GM21381 (cell line): ENCODE measurements around the gene TRIM38.
A peak's percentile ranks its signal among the peaks of the same experiment; 100 is the strongest.
"Not testable (repeated sequence)": the region's sequence is repeated elsewhere in the genome, so short reads cannot be mapped to it uniquely, and the experiment has no call there.

Source experiments
- ATAC-seq: cut with Tn5 transposase; IDR thresholded peaks from one replicate; pipeline ENCODE4 v1.9.1; 2021; ENCODE audit warnings: mild to moderate bottlenecking, moderate library complexity; ENCODE audit not compliant: unreplicated experiment

Gene TRIM38

DNA sequence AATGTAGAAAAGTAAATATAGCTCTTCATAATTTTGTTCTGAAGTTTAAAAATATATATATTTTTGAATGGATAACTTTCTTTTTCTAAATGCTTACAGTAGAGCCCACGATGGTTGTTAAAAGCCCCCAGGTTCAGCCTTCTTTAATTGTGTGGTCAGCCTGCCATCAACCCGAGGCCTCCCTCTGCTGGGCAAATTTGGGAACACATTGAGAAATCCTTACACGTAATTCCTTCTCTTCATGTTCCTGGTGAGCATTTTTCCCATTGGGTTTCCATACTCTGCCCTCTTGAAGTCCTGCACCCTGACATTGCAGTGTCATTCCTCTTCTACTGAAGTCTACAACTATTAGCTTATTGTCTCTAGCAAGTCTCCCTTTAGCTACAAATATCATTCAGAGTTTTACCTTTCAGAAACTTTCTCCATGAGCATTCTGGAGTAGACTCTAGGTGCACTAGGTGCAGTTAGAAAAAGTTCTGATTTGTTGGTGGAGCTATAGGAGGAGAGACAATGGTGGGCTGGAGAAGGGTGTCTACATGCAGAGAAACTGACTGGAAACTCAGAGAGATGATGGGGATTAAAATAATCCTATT, 40.6 kb downstream of the TRIM38 start:
- no peak for ATAC-seq

DNA sequence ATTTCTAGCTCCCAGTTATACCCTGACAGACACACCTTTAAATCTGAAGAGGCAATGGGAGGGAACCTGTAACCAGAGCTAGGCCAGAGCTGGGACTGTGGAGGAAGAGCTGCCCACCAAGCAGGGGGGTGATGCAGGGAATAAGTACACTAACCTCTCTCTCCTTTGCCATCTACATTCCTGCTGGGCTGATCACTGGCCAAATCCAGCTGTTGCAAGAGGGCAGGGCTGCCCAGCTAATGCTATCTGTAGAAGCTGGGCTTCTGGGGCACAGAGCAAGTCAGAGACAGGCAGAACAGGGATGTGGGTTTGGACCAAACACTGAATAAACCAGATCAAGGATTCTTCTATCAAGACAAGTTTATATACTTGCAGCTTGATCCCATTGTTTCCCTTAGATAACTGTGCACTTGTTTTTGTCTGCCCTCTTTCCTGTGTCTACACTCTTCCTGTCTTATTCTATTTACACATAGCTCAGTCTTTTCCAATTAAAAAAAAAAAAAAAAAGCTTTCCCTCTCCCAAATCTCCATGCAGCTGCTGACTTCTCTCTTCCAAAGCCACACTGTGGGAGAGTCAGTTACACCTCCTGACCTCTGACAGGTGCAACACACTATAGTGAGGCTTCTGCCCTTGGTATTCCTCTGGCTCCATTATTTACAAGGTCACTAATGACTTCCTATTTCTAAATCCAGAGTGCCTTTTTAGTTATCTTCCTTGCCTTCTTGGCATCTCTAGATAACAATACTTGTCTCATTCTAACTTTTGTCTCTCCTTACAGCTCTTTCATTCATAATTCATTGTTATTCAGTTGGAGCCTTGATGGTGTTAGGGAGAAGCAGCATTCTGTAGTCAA, 43.7 kb downstream of the TRIM38 start:
- no peak for ATAC-seq

DNA sequence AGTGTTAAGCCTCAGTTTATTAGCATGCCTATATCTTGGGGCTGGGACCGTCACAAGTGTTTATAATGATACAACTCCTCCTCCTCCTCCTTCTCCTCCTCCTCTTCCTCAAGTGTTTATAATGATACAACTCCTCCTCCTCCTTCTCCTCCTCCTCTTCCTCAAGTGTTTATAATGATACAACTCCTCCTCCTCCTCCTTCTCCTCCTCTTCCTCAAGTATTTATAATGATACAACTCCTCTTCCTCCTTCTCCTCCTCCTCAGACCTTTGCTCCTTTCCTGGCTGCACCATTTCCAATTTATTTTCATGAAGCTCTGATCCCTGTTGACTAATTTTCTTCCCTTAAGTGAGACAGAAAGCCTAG, 44.3 kb downstream of the TRIM38 start:
- not testable (repeated sequence) for ATAC-seq

DNA sequence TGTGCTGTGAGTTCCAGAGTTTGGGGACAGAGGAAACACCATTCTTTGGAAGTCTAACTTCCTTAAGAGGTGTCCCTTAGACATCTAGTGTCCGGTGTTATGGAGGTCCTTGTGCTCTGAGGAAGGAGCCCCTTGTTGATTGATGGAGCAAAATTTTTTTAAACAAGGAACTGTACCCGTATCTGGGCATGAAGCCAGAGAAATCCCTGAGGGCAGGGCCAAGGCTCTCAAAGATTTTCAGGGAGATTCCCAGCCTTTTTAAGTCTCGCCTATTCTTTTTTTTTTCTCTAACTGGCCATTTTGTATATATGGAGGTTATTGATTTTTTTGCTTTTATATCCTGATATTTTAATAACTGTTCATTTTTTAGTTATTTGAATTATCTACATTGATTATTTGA, 45.9 kb downstream of the TRIM38 start:
- no peak for ATAC-seq

DNA sequence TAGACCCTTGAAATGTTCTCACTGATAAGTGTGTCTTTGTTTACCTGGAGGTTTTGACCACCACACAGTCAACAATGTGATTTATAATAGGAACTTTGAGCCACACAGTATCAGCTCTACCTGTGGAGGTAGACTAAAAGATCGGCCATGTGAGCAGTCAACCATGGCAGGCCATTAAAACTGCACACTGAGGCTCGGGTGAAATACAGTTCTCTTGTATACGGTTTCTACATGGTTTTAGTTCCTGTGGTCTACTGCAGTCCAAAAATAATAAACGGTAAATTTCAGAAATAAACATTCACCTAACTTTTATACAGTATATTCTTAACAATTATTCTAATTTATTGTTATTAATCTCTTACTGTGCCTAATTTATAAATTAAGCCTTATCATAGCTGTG, 47.2 kb downstream of the TRIM38 start:
- ATAC-seq, result no peak

DNA sequence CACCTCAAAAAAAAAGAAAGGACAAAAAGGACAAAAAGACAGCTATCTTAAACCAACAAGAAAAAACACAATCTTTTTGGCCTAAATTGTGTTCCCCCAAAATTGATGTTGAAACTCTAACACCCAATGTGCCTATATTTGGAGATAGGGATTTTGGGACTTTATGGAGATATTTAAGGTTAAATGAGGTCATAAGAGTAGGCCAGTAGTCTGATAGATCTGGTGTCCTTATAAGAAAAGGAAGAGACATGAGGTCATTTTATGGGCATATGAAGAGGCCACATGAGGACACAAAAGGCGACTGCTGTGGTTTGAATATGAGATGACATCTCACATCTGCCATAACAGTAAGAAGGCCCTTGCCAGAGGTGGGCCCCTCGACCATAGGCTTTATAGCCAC, 49.5 kb downstream of the TRIM38 start:
- ATAC-seq, result no peak

DNA sequence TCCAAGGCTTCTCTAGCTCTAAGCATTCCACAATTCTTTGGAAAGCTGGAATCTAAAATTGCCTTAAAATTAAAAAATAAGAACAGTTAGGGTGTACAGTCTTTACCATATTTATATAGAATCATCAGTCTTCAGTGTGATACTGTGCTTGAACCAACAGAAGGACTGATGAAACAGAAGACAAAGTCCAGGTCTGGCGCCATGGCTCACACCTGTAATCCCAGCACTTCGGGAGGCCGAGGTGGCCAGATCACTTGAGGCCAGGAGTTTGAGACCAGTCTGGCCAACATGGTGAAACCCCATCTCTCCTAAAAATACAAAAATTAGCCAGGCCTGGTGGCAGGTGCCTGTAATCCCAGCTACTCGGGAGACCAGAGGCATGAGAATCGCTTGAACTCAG, 51.8 kb downstream of the TRIM38 start:
- not testable (repeated sequence) for ATAC-seq

DNA sequence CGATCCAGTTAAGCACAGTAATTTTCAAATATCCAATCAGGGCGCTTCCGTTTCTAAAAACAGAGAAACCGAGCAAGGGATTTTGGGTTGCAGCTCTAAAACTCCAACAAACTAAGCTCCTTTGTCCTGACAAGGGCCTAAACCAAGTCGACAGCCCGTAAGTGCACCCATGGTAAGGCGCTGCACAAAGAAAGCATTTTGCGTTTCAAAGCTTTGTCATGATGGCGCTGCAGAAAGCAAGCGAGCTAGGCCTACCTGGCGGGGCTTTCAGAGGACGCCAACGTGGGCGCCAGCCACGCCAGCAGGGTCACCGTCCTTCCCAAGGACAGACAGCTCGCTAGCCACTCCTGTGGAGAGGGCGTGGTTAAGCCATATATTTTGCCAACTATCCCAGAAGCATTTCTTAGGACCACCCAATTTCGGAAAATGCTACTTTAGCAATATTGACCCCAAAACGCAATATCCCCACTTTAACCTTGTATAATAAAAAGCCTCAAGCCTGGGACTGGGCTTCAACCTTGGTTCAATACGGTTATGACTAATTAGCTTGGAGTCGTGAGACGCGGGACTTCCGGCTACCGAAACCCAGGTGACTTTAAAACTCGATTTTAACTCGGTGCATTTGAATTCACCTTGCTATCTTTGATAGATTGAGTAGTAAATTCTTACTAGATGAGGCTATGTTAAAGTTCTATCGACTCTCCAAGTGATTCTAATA, 53.8 kb downstream of the TRIM38 start:
- ATAC-seq, result no peak

DNA sequence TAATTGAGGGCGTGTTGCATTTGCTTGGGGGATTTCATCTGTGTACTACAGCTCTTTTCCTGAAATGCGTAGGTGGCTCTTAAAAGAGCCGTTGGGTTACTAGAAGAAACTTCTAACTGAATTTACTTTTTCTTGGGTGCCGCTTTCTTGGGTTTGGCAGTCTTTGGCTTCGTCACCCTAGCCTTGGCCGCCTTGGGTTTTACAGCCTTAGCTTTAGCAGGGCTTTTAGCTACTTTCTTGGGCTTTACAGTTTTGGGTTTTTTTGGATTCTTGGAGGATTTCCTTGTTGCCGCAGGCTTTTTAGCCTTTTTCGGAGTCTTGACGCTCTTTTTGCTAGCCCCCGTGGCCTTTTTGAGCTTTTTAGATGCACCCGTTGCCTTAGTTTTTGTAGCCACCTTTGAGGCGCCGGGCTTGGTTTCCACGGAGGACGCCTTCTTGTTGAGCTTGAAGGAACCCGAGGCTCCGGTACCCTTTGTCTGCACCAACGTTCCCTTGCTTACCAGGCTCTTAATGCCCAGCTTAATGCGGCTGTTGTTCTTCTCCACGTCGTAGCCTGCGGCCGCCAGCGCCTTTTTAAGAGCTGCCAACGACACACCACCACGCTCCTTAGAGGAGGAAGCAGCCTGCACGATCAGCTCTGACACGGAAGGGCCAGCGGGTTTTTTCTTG, 54.5 kb downstream of the TRIM38 start:
- ATAC-seq, result no peak

DNA sequence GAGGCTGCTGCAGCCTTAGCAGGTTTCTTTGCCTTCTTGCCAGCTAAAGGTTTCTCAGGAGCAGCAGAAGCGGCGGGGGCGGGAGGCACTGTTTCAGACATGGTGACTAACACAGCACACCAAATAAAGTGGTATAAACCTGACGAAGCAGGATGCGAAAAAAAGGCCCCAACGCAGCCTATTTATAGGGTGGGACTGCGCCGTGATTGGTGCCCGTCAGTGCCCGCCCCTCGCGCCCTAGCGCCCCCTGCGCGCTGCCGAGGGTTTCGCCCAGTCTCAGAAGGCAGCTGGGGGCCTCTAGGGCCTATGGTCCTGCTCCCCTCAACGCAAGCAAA, 55.0 kb downstream of the TRIM38 start:
- ATAC-seq, result no peak

DNA sequence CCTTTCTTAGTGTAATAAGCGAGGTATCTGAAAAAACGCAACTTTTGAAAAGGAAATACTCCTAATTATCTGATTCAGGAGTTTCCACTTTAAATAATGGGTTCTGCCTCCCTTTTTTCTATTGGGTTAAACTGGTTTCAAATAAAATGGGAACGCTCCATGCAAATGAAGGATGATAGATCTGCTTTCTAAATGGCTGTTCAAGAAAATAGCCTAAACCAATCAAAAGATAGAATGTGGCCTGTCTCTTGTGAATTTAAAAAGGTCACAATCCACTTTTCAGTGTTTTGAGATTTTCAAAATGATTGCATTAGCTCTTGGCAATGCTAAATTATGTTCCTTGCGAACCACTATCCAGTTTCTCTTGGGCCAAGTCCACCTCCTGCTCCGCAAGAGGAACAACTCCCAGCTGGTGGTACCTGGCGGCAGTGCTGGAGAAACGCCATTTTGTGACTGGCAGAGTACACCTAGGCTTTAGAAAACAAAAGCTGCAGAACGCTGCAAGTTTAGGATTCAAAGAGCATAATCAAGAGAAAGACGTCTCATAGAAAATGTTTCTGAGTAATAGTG, 56.7 kb downstream of the TRIM38 start:
- ATAC-seq, result no peak

DNA sequence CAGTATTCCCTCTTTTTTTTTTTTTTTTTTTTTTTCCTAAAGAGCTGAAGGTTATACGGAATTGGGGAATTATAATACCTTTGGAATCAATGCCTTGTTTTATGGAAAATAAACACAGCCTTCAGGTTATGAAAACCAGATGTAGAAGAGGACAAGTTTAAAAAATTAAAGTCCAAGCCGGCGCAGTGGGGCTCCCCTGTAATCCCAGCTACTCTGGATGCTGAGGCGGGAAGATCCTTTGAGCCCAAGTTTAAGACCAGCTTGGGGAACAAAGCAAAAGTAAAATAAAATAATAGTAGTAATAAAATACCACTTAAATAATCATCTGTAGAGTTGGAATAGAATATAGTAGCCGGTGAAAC, 57.3 kb downstream of the TRIM38 start:
- ATAC-seq, result no peak

DNA sequence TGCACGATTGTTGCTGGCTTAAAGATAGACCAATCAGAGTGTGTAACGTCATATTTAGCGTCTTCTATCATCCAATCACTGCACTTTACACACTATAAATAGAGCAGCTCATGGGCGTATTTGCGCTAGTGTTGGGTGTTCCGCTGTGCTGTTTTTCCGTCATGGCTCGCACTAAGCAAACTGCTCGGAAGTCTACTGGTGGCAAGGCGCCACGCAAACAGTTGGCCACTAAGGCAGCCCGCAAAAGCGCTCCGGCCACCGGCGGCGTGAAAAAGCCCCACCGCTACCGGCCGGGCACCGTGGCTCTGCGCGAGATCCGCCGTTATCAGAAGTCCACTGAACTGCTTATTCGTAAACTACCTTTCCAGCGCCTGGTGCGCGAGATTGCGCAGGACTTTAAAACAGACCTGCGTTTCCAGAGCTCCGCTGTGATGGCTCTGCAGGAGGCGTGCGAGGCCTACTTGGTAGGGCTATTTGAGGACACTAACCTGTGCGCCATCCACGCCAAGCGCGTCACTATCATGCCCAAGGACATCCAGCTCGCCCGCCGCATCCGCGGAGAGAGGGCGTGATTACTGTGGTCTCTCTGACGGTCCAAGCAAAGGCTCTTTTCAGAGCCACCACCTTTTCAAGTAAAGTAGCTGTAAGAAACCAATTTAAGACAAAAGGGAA, 57.9 kb downstream of the TRIM38 start:
- peak; percentile 46 for ATAC-seq

DNA sequence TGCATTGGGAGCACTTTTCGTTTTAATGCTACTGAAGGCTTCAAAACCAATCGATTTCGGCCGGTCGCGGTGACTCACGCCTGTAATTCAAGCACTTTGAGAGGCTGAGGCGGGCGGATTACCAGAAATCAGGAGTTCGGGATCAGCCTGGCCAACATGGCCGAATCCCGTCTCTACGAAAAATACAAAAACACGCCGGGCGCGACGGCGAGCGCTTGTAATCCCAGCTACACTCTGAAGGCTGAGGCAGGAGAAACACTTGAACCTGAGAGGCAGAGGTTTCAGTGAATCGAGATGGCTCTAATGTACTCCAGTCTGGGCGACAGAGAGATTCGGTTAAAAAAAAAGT, 58.4 kb downstream of the TRIM38 start:
- ATAC-seq, result peak; percentile 9

DNA sequence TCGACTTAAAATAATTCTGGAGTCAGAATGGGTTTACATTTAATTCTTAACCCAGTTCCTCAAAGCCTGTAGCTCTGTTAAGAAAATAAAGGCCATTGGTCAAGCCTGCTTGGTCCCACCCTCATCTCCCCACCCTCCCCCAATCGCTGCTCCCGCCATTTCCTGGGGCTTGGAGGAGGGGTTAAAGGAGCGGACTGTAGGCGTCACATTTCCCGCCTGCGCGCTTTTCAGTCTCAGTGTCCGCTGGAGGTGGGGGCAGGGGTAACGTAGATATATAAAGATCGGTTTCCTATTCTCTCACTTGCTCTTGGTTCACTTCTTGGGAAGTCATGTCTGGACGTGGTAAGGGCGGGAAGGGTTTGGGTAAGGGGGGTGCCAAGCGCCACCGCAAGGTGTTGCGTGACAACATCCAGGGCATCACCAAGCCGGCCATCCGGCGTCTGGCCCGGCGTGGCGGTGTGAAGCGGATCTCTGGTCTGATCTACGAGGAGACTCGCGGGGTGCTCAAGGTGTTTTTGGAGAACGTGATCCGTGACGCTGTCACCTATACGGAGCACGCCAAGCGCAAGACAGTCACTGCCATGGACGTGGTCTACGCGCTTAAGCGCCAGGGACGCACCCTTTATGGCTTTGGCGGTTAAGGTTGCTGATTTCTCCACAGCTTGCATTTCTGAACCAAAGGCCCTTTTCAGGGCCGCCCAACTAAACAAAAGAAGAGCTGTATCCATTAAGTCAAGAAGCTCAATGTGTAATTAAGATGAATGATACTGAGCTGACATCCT, 58.9 kb downstream of the TRIM38 start:
- peak; percentile 54 for ATAC-seq

DNA sequence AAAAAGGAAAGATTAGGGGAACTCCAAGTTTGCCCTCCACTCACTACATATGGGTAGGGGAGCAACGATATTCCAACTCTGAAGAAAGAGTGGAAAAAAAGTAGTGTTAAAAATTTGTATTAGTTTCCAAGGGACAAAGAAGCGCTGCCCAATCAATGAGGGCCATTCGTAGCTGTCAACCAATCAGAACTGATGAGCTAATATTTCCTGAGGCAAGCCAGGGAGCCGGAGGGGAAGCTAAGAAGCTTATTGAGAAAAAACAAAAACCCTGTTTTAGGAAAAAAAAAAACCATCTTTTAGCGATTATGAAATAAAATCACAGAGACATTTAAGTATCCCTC, 59.5 kb downstream of the TRIM38 start:
- no peak for ATAC-seq

DNA sequence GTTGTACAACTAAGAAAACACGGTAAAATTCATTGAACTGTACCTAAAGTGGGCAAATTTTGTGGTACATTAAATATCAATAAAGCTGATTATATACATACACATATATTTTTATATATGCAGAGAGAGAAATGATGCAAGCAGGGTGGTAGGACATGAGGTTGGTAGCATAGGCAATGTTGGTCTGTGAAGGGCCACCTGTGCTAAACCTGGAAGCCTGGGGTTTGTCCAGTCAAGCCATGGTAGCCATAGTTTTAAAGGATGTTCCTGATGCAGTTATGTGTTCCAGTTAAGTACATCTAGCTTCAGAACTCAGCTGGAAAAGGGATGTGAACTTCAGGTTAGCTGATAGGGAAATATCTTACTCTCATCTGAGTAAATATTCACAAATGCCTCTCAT, 60.1 kb downstream of the TRIM38 start:
- ATAC-seq, result no peak

DNA sequence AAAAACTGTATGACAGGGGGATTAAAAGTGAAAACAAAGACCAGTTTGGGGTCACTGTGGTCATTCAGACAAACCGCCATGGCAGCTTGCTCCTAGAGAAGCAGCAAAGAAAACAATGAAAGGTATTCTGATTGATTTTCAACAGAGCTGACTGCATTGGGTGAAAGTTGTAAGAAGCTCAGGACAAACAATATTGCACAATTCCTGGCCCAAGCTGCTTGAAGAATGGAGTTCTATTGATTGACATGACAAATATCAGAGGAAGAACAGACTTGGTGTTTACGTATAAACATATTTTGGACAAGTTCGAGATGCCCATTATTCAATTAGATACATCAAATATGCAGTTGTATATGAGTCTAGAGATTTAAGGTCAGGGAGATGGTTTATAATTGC, 62.0 kb downstream of the TRIM38 start:
- no peak for ATAC-seq

DNA sequence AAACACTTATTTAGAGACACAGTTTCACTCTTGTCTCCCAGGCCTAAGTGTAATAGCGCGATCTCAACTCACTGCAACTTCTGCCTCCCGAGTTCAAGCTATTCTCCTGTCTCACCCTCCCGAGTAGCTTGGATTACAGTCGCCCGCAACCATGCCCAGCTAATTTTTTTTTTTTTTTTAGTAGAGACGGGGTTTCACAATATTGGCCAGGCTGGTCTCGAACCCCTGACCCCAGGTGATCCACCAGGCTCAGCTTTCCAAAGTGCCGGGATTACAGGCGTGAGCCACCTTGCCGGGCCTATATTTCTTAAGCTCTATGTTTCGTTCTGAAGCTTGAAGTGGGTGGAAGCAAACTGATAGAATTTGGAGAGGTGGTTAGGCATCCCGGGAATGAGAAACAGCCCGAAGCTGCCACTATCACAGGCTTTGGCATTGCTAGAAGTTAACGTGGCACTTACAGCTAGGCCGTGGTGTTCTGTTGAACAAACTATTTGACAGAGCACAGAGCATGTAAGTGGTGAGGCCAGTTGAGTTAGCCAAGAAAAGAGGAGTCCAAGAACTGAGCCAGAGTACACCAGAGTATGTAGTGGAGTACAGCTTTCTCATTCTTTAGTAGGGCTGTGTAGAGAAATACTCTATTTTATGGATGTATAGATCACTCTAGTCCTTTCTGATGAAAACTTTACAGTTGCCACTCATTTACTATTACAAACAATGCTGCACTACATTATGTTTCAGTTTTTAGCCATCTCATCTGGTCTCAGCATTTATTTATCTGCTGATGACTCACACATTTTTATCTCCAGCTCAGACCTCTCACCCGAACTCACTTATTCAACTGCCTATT, 62.7 kb downstream of the TRIM38 start:
- ATAC-seq, result no peak
